A673 (cell line): Measurements from ENCODE around the gene TENT5A. TPM values are rescaled to one million over a fixed set of nuclear protein-coding genes. Genes with fewer than 3 reads are reported as not detected.

Experiments used
- BruUV-seq: library from RNA; stranded (reverse); fragments of 400-500 nt; replicated peaks from 2 replicates; lab custom pipeline; 2021; lab: Mats Ljungman, UMichigan
- CTCF ChIA-PET: fragments of 300-600 bp; sonication (Branson Sonifier 250); formaldehyde crosslinking; loops from one replicate; lab custom pipeline; 2022; ENCODE audit warnings: antibody characterized with exemption; lab: Charles Lee
- POLR2A ChIA-PET: fragments of 300-600 bp; sonication (Branson Sonifier 250); formaldehyde crosslinking; loops from one replicate; lab custom pipeline; 2022; ENCODE audit warnings: antibody characterized with exemption; ENCODE audit not compliant: low non-redundant PET; lab: Charles Lee
- DNase-seq: peaks from one replicate; pipeline ENCODE4 v3.0.0-alpha.2; 2015; ENCODE audit warnings: low spot score
- H3K27ac ChIP-seq: fragments of 200-600 bp; sonication (generic); 2 replicates; pipeline ENCODE4 v1.5.1; 2016; ENCODE audit warnings: mixed run types, low read depth, mild to moderate bottlenecking, mixed read lengths, antibody characterized with exemption, low read length; ENCODE audit not compliant: poor library complexity, severe bottlenecking
- H3K27me3 ChIP-seq: fragments of 200-600 bp; sonication (generic); replicated peaks from 2 replicates; pipeline ENCODE4 v1.6.1; 2017; ENCODE audit warnings: mixed run types, low read depth, mild to moderate bottlenecking, mixed read lengths, antibody characterized with exemption, low read length; ENCODE audit not compliant: insufficient read depth, poor library complexity
- H3K36me3 ChIP-seq: fragments of 200-600 bp; sonication (generic); 2 replicates; pipeline ENCODE4 v1.6.1; 2016; ENCODE audit warnings: mixed run types, mild to moderate bottlenecking, mixed read lengths, antibody characterized with exemption, low read length; ENCODE audit not compliant: insufficient read depth, poor library complexity, severe bottlenecking
- H3K4me1 ChIP-seq: fragments of 200-600 bp; sonication (generic); 2 replicates; pipeline ENCODE4 v1.6.1; 2017; ENCODE audit warnings: mixed run types, mild to moderate bottlenecking, mixed read lengths, antibody characterized with exemption, low read length; ENCODE audit not compliant: insufficient read depth, poor library complexity, severe bottlenecking
- H3K4me3 ChIP-seq: fragments of 200-600 bp; sonication (generic); 2 replicates; pipeline ENCODE4 v1.5.1; 2016; ENCODE audit warnings: low read depth, mixed run types, mild to moderate bottlenecking, mixed read lengths, low read length; ENCODE audit not compliant: poor library complexity, severe bottlenecking
- H3K9me3 ChIP-seq: fragments of 200-600 bp; sonication (generic); 2 replicates; pipeline ENCODE4 v1.6.1; 2016; ENCODE audit warnings: mixed run types, low read depth, mild to moderate bottlenecking, mixed read lengths, antibody characterized with exemption, low read length; ENCODE audit not compliant: poor library complexity, severe bottlenecking
- EZH2 ChIP-seq: fragments of 200-600 bp; sonication (generic); IDR thresholded peaks from 2 replicates; pipeline ENCODE4 v1.6.1; 2017; ENCODE audit warnings: borderline replicate concordance, low read depth, mild to moderate bottlenecking, mixed read lengths, antibody characterized with exemption, low read length; ENCODE audit not compliant: poor library complexity, severe bottlenecking
- intact Hi-C: fragments of 100-400 bp; cut with micrococcal nuclease; formaldehyde crosslinking; loops from one replicate; pipeline ENCODE4 v1.10.0; 2022; ENCODE audit not compliant: unreplicated experiment
- total RNA-seq: library from RNA; stranded (reverse); gene quantifications from 2 replicates; pipeline ENCODE4 v1.2.3, GENCODE V29; 2021
- TF ChIP-seq, protein P1 (sequence below): fragments of 300-800, 200-600 bp; sonication (generic); conservative IDR thresholded peaks from 2 replicates; pipeline ENCODE4 v1.5.1; 2017; ENCODE audit warnings: low read depth, mild to moderate bottlenecking, antibody characterized with exemption, low read length, moderate library complexity, mixed read lengths

The TENT5A gene
- total RNA-seq, 1 experiment from 2014 or later = 37.1 TPM

DNA sequence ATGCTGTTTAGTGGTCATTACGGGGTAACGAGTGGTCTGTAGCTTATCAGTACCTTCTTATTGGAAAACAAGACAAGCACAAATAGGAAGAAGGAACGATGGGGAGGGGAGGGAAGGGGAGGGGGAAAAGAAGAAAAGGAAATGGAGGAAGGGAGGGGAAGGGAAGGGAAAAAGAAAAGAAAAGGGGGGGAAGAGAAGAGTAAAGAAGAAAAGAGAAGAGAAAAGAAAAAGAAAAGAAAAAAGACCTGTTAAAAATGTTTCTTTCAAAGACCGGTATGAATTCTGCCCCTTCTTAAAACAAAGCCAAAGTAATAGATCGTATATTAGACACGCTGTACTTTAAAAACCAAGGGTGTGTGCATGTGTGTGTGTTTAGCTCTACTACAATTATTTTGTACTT, 2.4 kb upstream of the TENT5A start:
- CTCF ChIA-PET = interaction anchor here (0.7 kb wide), 1 partner anchor 750 kb away, joined by 13 read pairs; no protein-coding TSS in a partner anchor
- no peak overlapping the region for H3K4me3 ChIP-seq
- DNase-seq = no peak
- no TSS peak for BruUV-seq
- no peak overlapping the region for H3K27ac ChIP-seq
- H3K36me3 ChIP-seq = peaks cover 7% of the 10 kb centered on the region
- H3K27me3 ChIP-seq = no peaks in the 10 kb centered on the region
- H3K4me1 ChIP-seq = peaks cover 11% of the 10 kb centered on the region
- no peak for TF ChIP-seq EZH2
- TF ChIP-seq, protein P1, sequence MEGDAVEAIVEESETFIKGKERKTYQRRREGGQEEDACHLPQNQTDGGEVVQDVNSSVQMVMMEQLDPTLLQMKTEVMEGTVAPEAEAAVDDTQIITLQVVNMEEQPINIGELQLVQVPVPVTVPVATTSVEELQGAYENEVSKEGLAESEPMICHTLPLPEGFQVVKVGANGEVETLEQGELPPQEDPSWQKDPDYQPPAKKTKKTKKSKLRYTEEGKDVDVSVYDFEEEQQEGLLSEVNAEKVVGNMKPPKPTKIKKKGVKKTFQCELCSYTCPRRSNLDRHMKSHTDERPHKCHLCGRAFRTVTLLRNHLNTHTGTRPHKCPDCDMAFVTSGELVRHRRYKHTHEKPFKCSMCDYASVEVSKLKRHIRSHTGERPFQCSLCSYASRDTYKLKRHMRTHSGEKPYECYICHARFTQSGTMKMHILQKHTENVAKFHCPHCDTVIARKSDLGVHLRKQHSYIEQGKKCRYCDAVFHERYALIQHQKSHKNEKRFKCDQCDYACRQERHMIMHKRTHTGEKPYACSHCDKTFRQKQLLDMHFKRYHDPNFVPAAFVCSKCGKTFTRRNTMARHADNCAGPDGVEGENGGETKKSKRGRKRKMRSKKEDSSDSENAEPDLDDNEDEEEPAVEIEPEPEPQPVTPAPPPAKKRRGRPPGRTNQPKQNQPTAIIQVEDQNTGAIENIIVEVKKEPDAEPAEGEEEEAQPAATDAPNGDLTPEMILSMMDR = no peak
- POLR2A ChIA-PET = no interaction called here
- intact Hi-C loops = loop anchor here (5.0 kb wide), 7 partner anchors 143 to 763 kb away; no protein-coding TSS in a partner anchor
- H3K9me3 ChIP-seq = no peaks in the 10 kb centered on the region

DNA sequence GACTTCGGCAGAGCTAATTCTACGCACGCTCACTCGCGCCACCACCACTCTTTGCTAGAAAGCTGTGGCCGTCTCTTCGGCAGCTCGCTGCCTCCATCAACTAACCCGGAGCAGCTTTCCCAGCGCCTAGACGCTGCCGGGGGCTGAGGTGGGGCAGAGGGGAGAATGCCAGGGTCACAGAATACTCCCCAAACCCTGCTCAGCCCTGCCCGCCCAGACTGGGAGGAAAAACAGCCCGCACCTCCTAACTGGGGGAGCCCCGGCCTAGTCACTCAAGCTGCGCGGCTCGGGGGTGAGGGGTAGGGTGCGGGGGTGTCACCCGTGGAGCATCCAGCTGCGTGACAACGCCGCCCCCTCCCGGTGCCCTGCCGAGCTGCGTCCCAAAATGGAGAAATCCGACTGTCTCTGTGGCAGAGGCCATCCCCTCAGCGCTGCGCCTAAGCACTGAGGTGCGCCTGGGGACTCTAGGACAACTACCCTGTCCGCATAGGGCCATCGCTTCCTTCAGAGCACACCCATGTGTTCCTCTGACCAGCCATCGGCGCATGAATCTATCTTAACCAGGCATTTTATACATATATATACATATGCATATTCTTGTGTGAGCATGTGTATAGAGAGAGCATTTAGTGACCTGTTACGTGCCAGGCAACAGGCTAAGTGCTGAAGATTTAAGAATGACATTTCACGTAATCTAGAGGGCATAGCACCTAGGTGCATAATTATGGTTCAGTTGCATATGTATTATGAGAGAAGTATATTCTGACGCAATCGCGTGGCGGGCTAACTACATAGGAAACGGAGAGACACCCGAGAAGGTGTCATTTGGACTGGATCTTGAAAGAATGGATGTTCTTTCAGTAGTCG, 1.5 kb upstream of the TENT5A start:
- no peak for TF ChIP-seq EZH2
- TF ChIP-seq, protein P1 = peak; percentile 82
- ChIA-PET CTCF (interaction anchor here (0.6 to 1.2 kb wide), 3 partner anchors 512 to 1148 kb away, joined by 3 read pairs; no protein-coding TSS in a partner anchor), POLR2A (no interaction called here)
- Histone ChIP-seq H3K27me3 (no peaks in the 10 kb centered on the region), H3K4me1 (peaks cover 9% of the 10 kb centered on the region), H3K36me3 (peaks cover 17% of the 10 kb centered on the region), H3K27ac (peak overlapping the region; percentile 82), H3K4me3 (peak overlapping the region; percentile 68), H3K9me3 (no peaks in the 10 kb centered on the region)
- intact Hi-C loops = loop anchor here (2.0 to 5.0 kb wide), 11 partner anchors 142 to 1149 kb away; no protein-coding TSS in a partner anchor
- DNase-seq = peak; percentile 80
- BruUV-seq = no TSS peak

DNA sequence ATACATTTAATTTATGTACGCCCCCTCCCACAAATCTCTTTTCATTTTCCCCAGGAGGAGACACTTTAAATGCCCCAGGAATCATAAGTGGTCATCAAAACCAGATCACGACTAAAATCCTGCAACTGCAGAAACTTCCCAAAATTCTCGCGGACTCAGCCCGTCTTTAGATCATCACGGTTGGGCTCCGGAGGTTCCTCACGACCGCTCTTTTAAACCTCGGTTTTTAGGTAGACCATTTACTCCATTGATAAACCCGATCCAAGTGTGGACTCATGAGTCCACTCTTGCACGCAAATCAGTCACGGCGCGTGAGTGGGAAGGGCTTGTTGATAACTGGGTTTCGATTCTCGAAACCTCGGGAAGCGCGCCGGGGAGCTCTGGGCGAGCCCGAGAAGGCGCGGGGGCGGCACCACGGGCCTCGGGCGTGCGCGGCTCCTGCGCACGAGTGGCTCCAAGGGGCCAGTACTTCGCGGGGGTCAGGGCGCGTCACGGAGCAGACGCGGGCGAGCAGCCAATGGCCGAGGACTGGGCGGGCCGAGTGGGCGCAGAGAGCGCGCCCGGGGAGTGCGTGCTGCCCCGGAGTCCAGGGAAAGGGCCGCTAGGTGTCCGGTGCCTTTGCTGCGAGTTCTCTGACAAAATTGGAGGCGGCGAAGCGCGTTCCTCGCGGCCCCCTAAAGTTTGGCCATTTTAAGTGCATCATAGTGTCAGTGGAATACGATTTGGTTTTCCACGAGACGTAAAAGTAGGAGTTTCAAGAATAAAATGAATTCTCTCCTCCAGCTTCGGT, 635 bp upstream of the TENT5A start:
- peak overlapping the region; percentile 82 for H3K27ac ChIP-seq
- DNase-seq = peak; percentile 85
- peaks cover 22% of the 10 kb centered on the region for H3K36me3 ChIP-seq
- TF ChIP-seq, protein P1 = no peak
- no peak for TF ChIP-seq EZH2
- peak overlapping the region; percentile 68 for H3K4me3 ChIP-seq
- CTCF ChIA-PET = interaction anchor here (0.6 to 1.2 kb wide), 4 partner anchors 40 to 1147 kb away, joined by 3 to 10 read pairs (median 3); no protein-coding TSS in a partner anchor
- no peaks in the 10 kb centered on the region for H3K27me3 ChIP-seq
- intact Hi-C loops = loop anchor here (2.0 to 5.0 kb wide), 11 partner anchors 141 to 1148 kb away; no protein-coding TSS in a partner anchor
- H3K4me1 ChIP-seq = peaks cover 16% of the 10 kb centered on the region
- POLR2A ChIA-PET = no interaction called here
- BruUV-seq = TSS peak; percentile 65
- H3K9me3 ChIP-seq = no peaks in the 10 kb centered on the region
